ENCODE data around the gene LHFPL3. TPM values are rescaled to one million over a fixed set of nuclear protein-coding genes. Genes with fewer than 3 reads are reported as not detected.
A peak's percentile ranks its signal among the peaks of the same experiment; 100 is the strongest.

The LHFPL3 gene
- total RNA-seq, 8 experiments from 2014 or later, result 1.0 to 26.2 (median 5.0) TPM; not detected in 1

DNA sequence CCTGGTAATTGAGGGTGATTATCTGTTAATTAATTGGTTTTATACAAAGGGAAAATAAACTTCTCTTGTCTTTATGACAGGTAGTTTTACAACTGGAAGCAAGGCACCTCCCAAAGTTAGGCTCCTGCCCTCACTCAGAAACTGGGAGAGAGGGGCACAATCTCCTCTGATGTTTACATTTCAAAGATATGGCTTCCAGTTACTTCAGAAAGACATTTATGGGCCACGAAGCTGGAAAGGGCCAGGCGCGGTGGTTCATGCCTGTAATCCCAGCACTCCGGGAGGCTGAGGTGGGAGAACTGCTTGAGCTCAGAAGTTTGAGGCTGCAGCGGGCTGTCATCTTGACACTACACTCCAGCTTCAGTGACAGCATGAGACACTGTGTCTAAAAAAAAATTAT is 570.0 kb downstream of the LHFPL3 start:
- ATAC-seq (replicated peaks in 6 of 8), result no peak
- in situ Hi-C loops (cut with MboI; ENCODE audit: low pct_unique_long_range_greater_than_20kb in 2 of 9, low sequenced_read_pairs in 9 of 9, unreplicated experiment in 9 of 9), result no loop called here
- Histone ChIP-seq H3K27ac (no peak overlapping the region), H3K4me3 (no peak overlapping the region), H3K4me1 (replicated peaks in 1 of 2) (peaks cover 3 to 14% of the 10 kb centered on the region in 2 donors)
- WGBS, 10 experiments, result 50 to 77% (median 64%) methylated on average over 2 to 5 of the region's 5 CpGs; no CpG with 5 or more reads in 4 of the 10 experiments

DNA sequence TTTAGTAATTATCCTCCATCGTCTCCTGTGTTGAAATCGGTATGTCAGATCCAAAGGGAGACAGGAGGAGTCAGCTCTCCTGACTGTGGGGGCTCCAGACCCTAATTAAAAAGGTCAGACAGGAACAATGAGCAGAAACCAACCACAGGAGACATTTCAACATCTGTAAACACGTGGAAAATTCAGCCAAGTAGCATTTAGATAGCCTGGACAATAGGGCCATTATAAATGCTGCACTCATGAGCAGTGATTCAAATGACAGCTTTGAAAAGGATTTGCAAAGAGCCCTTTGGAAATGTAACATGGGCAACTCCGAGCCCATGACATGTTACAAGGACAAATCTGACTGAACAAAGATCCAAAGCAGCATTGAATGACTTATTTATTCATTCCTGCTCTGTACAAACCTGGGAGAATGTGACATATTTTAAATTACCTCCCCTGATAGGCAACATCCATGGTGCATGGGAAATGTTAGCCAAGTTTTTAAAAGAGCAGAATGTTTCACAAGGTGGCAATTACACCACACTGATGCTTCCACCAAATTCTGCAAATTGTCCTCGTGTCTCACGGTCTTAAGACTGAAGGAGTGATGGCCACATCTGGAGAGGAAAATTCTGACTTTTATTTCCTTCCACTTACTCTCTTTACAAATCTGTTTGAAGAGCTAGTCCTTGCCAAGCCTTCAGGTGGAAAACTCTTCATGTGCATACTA is 572.3 kb downstream of the LHFPL3 start:
- peak in 5 of 8 experiments; percentile 72 to 94 (median 86) for ATAC-seq (replicated peaks in 6 of 8)
- no peak overlapping the region for H3K4me3 ChIP-seq
- H3K27ac ChIP-seq, result no peak overlapping the region
- 13 to 92% (median 33%) methylated on average over 2 to 6 of the region's 6 CpGs; no CpG with 5 or more reads in 1 of the 10 experiments for WGBS, 10 experiments
- in situ Hi-C loops (cut with MboI; ENCODE audit: low pct_unique_long_range_greater_than_20kb in 2 of 9, low sequenced_read_pairs in 9 of 9, unreplicated experiment in 9 of 9), result loop anchor here in 1 of 9 experiments (25.0 kb wide), 1 partner anchor 1338 kb away; no protein-coding TSS in a partner anchor
- peaks cover 3 to 14% of the 10 kb centered on the region in 2 donors for H3K4me1 ChIP-seq (replicated peaks in 1 of 2)

DNA sequence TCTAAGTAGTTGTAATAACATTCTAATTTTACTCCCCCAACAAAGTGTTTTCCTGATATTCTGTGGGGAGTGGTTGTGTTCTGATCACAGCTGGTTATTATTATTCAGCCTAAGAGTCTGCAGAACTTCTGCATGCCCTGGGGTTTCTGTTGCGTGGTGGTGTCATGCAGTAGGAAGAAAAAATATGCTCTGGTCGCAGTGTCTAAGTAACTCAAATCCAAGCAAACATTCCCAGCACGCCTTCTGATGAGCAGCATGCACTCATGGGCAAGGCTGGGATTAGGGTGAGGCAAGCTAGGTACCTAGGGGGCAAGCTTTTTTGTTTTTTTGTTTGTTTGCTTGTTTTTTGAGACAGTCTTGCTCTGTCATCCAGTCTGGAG is 572.8 kb downstream of the LHFPL3 start:
- 0 to 100% (median 47%) methylated on average over 1 to 2 of the region's 3 CpGs; no CpG with 5 or more reads in 4 of the 10 experiments for WGBS, 10 experiments

DNA sequence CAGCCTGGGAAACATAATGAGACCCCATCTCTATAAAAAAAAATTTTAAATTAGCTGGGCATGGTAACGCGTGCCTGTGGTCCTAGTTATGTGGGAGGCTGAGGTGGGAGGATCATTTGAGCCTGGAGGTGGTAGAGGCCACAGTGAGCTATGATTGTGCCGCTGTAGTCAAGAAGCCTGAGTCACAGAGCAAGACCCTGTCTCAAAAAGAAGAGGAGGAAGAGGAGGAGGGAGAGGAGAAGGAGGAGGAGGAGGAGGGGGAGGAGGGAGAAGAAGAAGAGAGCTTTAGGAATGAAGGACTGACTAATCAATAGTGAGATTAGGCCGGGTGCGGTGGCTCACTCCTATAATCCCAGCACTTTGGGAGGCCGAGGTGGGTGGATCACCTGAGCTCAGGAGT is 573.8 kb downstream of the LHFPL3 start:
- no peak for ATAC-seq (replicated peaks in 6 of 8)
- Histone ChIP-seq H3K4me3 (no peak overlapping the region), H3K27ac (no peak overlapping the region), H3K4me1 (replicated peaks in 1 of 2) (peaks cover 3 to 14% of the 10 kb centered on the region in 2 donors)
- in situ Hi-C loops (cut with MboI; ENCODE audit: low pct_unique_long_range_greater_than_20kb in 2 of 9, low sequenced_read_pairs in 9 of 9, unreplicated experiment in 9 of 9), result loop anchor here in 1 of 9 experiments (25.0 kb wide), 1 partner anchor 1340 kb away; no protein-coding TSS in a partner anchor
- WGBS, 10 experiments, result 100% methylated on average over 1 of the region's 6 CpGs; no CpG with 5 or more reads in 8 of the 10 experiments

More for the DNA sequence above, 572.8 kb downstream of the LHFPL3 start:
- H3K27ac ChIP-seq, result no peak overlapping the region
- peaks cover 3 to 14% of the 10 kb centered on the region in 2 donors for H3K4me1 ChIP-seq (replicated peaks in 1 of 2)
- in situ Hi-C loops (cut with MboI; ENCODE audit: low pct_unique_long_range_greater_than_20kb in 2 of 9, low sequenced_read_pairs in 9 of 9, unreplicated experiment in 9 of 9), result loop anchor here in 1 of 9 experiments (25.0 kb wide), 1 partner anchor 1339 kb away; no protein-coding TSS in a partner anchor
- H3K4me3 ChIP-seq, result no peak overlapping the region
- ATAC-seq (replicated peaks in 6 of 8), result peak in 3 of 8 experiments; percentile 96 to 99 (median 97)

DNA sequence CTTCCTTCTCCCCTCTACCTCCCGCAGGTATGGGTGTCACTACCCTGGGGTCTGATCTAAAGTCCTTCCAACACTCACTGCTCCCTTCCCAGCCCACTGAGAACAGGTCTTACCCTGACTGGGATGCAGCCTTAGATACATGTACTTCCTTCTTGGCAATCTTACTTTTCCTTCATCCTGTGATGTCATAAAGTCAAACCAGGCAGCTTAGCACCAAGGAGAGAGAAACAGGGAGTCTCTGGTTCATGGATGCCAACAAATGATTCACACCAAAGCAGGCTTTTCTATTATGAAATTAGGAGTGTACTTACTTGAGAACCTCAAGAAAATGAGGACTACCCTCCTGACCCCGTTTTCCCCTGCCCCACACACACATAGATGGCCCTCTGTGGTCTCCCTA is 574.6 kb downstream of the LHFPL3 start:
- no peak for ATAC-seq (replicated peaks in 6 of 8)
- in situ Hi-C loops (cut with MboI; ENCODE audit: low pct_unique_long_range_greater_than_20kb in 2 of 9, low sequenced_read_pairs in 9 of 9, unreplicated experiment in 9 of 9), result loop anchor here in 1 of 9 experiments (25.0 kb wide), 1 partner anchor 1341 kb away; no protein-coding TSS in a partner anchor
- 0 to 83% (median 63%) methylated on average over 1 to 2 of the region's 2 CpGs; no CpG with 5 or more reads in 1 of the 10 experiments for WGBS, 10 experiments

DNA sequence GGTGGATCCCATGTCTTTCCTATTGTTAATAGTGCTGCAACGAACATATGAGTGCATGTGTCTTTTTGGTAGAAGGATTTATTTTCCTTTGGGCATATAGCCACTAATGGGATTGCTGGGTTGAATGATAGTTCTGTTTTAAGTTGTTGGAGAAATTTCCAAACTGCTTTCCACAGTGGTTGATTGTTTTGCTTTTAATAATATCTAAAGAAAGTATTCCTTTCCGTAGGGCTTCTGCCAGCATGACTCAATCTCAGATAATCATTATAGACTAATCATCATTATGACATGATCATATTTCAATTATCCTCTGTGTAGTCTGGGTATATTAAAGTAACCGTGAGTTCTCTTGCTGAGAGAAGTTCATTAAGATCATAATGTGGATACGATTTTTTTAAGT is 575.4 kb downstream of the LHFPL3 start:
- in situ Hi-C loops (cut with MboI; ENCODE audit: low pct_unique_long_range_greater_than_20kb in 2 of 9, low sequenced_read_pairs in 9 of 9, unreplicated experiment in 9 of 9), result loop anchor here in 1 of 9 experiments (25.0 kb wide), 1 partner anchor 1342 kb away; no protein-coding TSS in a partner anchor
- 33 to 96% (median 70%) methylated on average over 2 to 4 of the region's 4 CpGs; no CpG with 5 or more reads in 1 of the 10 experiments for WGBS, 10 experiments
- no peak for ATAC-seq (replicated peaks in 6 of 8)

More for the DNA sequence above, 574.6 kb downstream of the LHFPL3 start:
- Histone ChIP-seq H3K4me1 (replicated peaks in 1 of 2) (peaks cover 3 to 14% of the 10 kb centered on the region in 2 donors), H3K27ac (no peak overlapping the region), H3K4me3 (no peak overlapping the region)

DNA sequence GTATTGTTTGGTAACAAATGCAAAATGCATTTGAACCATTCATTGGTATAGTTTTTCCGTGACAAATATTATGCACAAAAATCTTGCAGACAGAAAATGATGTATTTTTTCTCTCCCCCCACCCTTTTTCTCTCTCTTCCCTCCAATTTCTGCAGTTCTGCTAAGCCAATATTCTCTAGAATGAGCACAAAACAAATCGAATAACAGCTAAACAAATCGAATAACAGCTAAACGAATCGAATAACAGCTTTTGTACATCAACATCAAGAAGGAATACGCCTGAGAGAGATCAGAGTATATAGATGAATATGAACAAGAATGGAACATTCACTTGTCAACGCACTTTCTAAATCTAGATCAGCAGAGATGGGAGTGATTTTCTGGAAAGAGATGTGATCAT is 577.6 kb downstream of the LHFPL3 start:
- H3K27ac ChIP-seq, result no peak overlapping the region
- ATAC-seq (replicated peaks in 6 of 8), result no peak
- H3K4me3 ChIP-seq, result no peak overlapping the region
- peaks cover 0 to 2% of the 10 kb centered on the region in 2 donors for H3K4me1 ChIP-seq (replicated peaks in 1 of 2)
- in situ Hi-C loops (cut with MboI; ENCODE audit: low pct_unique_long_range_greater_than_20kb in 2 of 9, low sequenced_read_pairs in 9 of 9, unreplicated experiment in 9 of 9), result loop anchor here in 1 of 9 experiments (25.0 kb wide), 1 partner anchor 1344 kb away; no protein-coding TSS in a partner anchor
- WGBS, 10 experiments, result 45 to 95% (median 77%) methylated on average over 4 to 7 of the region's 7 CpGs; no CpG with 5 or more reads in 1 of the 10 experiments

More for the DNA sequence above, 575.4 kb downstream of the LHFPL3 start:
- Histone ChIP-seq H3K4me3 (no peak overlapping the region), H3K4me1 (replicated peaks in 1 of 2) (peaks cover 3 to 14% of the 10 kb centered on the region in 2 donors), H3K27ac (no peak overlapping the region)

DNA sequence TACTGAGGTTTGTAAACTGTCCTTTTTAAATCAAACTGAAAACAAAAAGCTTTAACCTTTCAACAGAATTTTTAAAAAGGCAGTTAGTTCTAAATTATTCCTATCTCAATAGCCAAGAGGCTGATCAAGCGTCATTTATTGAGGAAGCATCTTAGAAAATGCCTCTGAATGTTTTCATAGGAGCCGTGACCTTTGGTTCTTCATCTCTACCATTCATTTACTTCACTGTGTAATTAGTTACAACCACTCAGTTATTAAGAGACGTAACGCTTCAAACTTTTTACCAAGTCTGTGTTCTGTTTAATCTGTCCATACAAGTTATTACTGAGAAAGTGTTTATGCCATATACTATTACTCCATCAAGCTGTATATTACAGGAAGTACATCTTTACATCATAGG is 578.2 kb downstream of the LHFPL3 start:
- 59 to 100% (median 96%) methylated on average over 2 to 4 of the region's 4 CpGs for WGBS, 10 experiments
- in situ Hi-C loops (cut with MboI; ENCODE audit: low pct_unique_long_range_greater_than_20kb in 2 of 9, low sequenced_read_pairs in 9 of 9, unreplicated experiment in 9 of 9), result loop anchor here in 1 of 9 experiments (25.0 kb wide), 1 partner anchor 1344 kb away; no protein-coding TSS in a partner anchor
- Histone ChIP-seq H3K4me1 (replicated peaks in 1 of 2) (no peaks in the 10 kb centered on the region), H3K27ac (no peak overlapping the region), H3K4me3 (no peak overlapping the region)
- ATAC-seq (replicated peaks in 6 of 8), result no peak

DNA sequence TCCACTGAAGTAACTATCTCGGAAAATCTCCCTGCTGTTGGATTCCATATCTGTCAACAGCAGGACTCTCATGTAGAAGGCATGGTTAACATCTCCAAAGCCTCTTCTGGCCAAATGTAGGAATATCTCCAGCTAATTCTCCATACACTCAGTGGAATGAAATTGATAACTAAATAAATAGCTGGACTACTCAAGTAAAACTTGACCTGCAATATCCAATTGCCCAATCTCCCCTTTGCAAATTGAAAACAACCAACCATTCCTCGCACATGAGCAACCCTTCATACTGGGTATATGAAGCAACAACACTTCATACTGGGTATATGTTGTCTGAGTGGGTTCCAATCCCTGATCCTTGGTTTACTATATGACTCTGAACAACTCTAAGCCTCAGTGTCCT is 580.2 kb downstream of the LHFPL3 start:
- in situ Hi-C loops (cut with MboI; ENCODE audit: low pct_unique_long_range_greater_than_20kb in 2 of 9, low sequenced_read_pairs in 9 of 9, unreplicated experiment in 9 of 9), result loop anchor here in 1 of 9 experiments (25.0 kb wide), 1 partner anchor 1346 kb away; no protein-coding TSS in a partner anchor

DNA sequence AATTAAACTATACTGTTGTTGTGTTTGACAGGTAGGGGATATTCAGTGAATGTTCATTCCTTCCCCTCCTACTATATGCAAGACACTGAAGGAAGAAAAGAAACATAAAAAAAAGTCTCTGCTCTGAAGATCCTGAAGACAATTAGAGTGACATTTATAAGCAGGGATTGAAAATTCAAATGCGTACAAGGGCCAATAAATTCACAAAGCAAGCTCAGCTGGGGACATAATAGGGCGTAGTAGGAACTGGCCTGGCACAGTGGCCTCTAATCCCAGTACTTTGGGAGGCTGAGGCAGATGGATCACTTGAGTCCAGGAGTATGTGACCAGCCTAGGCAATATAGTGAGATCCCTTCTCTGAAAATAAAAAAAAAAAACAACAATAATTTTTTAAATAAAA is 580.7 kb downstream of the LHFPL3 start:
- Histone ChIP-seq H3K4me1 (replicated peaks in 1 of 2) (no peaks in the 10 kb centered on the region), H3K4me3 (no peak overlapping the region), H3K27ac (no peak overlapping the region)
- ATAC-seq (replicated peaks in 6 of 8), result no peak
- in situ Hi-C loops (cut with MboI; ENCODE audit: low pct_unique_long_range_greater_than_20kb in 2 of 9, low sequenced_read_pairs in 9 of 9, unreplicated experiment in 9 of 9), result loop anchor here in 1 of 9 experiments (25.0 kb wide), 1 partner anchor 1347 kb away; no protein-coding TSS in a partner anchor
- 52 to 100% (median 85%) methylated on average over 1 to 2 of the region's 2 CpGs for WGBS, 10 experiments

More for the DNA sequence above, 580.2 kb downstream of the LHFPL3 start:
- WGBS, 10 experiments, result 17 to 100% (median 88%) methylated on average over 1 to 2 of the region's 2 CpGs; no CpG with 5 or more reads in 1 of the 10 experiments
- no peak overlapping the region for H3K27ac ChIP-seq
- ATAC-seq (replicated peaks in 6 of 8), result no peak
- H3K4me1 ChIP-seq (replicated peaks in 1 of 2), result no peaks in the 10 kb centered on the region
- H3K4me3 ChIP-seq, result no peak overlapping the region

DNA sequence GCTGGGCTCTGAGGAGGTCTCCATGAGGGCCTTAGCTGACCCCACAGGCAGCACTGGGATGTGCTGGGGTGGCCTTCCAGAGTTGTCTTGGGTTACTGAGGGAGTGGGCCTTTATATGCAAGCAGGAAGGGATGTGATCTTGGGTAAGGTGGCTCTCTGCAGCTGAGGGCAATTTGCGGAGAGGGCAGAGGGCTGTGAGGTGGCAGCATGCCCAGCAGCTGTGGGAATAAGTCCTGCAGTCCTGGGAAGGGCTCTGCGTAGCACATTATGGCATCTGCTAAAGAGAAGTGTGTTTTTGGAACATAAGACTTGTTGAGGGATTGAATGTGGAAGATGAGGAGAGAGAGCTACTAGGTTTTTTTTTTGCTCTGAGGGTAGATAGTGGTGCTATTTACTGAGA is 586.0 kb downstream of the LHFPL3 start:
- no peak for ATAC-seq (replicated peaks in 6 of 8)
- H3K4me1 ChIP-seq (replicated peaks in 1 of 2), result no peaks in the 10 kb centered on the region
- 0 to 100% (median 100%) methylated on average over 1 to 2 of the region's 2 CpGs; no CpG with 5 or more reads in 5 of the 10 experiments for WGBS, 10 experiments
- H3K4me3 ChIP-seq, result no peak overlapping the region
- H3K27ac ChIP-seq, result no peak overlapping the region
- in situ Hi-C loops (cut with MboI; ENCODE audit: low pct_unique_long_range_greater_than_20kb in 2 of 9, low sequenced_read_pairs in 9 of 9, unreplicated experiment in 9 of 9), result loop anchor here in 2 of 9 experiments (10.0 to 25.0 kb wide), 2 partner anchors 680 to 1352 kb away; no protein-coding TSS in a partner anchor

DNA sequence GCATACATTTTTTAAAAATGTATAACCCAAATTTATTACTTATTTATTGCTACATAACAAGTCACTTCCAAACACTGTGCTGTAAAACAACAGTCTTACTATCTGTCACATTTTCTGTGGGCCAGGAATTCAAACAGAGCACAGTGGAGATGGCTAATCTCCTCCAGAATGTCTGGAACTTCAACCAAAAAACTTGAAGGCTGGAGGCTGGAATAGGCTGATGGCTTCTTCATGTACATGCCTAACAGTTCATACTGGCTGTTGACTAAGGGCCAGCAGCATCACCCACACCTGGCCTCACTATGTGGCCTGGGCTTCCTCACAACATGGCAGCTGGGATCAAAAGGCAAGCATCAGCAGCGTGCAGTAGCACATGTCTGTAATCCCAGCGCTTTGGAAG is 593.2 kb downstream of the LHFPL3 start:
- no peak overlapping the region for H3K27ac ChIP-seq
- peaks cover 0 to 3% of the 10 kb centered on the region in 2 donors for H3K4me1 ChIP-seq (replicated peaks in 1 of 2)
- ATAC-seq (replicated peaks in 6 of 8), result no peak
- H3K4me3 ChIP-seq, result no peak overlapping the region
- 67 to 100% (median 94%) methylated on average over 1 to 2 of the region's 2 CpGs; no CpG with 5 or more reads in 4 of the 10 experiments for WGBS, 10 experiments
- in situ Hi-C loops (cut with MboI; ENCODE audit: low pct_unique_long_range_greater_than_20kb in 2 of 9, low sequenced_read_pairs in 9 of 9, unreplicated experiment in 9 of 9), result loop anchor here in 1 of 9 experiments (25.0 kb wide), 1 partner anchor 1359 kb away; no protein-coding TSS in a partner anchor
